Mucosa of descending colon (tissue), 3 donors: Measurements from ENCODE around the gene SPECC1. TPM values are rescaled to one million over a fixed set of nuclear protein-coding genes. Genes with fewer than 3 reads are reported as not detected.

Experiments used
- ATAC-seq: fragments of 200-7000 bp; cut with Tn5 transposase; one replicate; pipeline ENCODE4 v1.9.1; 2020; ENCODE audit warnings: mild to moderate bottlenecking, moderate library complexity
- DNase-seq, 3 donors: peaks; one replicate each; pipeline ENCODE4 v3.0.0-alpha.2; 2020
- H3K36me3 ChIP-seq: fragments of 200-600 bp; one replicate; pipeline ENCODE4 v1.8.0; 2021; ENCODE audit warnings: low read depth, mild to moderate bottlenecking
- H3K4me1 ChIP-seq: fragments of 200-600 bp; one replicate; pipeline ENCODE4 v1.8.0; 2021; ENCODE audit warnings: low read depth, mild to moderate bottlenecking
- H3K4me3 ChIP-seq: fragments of 200-600 bp; one replicate; pipeline ENCODE4 v1.8.0; 2021; ENCODE audit warnings: mild to moderate bottlenecking
- H3K9me3 ChIP-seq: fragments of 200-600 bp; one replicate; pipeline ENCODE4 v1.8.0; 2021; ENCODE audit warnings: mild to moderate bottlenecking
- intact Hi-C, 2 donors: fragments of 100-400 bp; cut with DNase I in 1 of 2; cut with micrococcal nuclease in 1 of 2; formaldehyde crosslinking; loops; one replicate each; pipeline versions ENCODE4 v1.11.0 to v1.11.1; 2022; cut with DNase I, micrococcal nuclease
- total RNA-seq, 3 donors: library from RNA; stranded (reverse); fragmentation: NEBNext Ultra II Directional in 2 of 3; extraction: Animal tissue kit (Norgen Biotek cat#: 25700) in 2 of 3; gene quantifications; one replicate each; pipeline versions ENCODE4 v1.2.1 to v1.2.4, GENCODE V29; 2021 to 2023
- TF ChIP-seq, protein P1 (sequence below): fragments of 200-600 bp; IDR thresholded peaks from one replicate; pipeline ENCODE4 v1.8.0; 2022; ENCODE audit warnings: antibody characterized with exemption, mild to moderate bottlenecking
- donor health status: DM: no; HTN: no; CAD: no; lungs with moderate emphysema.
- donor health status: DM: no; HTN: no; CAD: no.
- donor health status: DM: no; HTN: yes; CAD: no.

The SPECC1 gene
- total RNA-seq, 3 donors from 2014 or later = 36.2 to 86.3 (median 85.7) TPM

DNA sequence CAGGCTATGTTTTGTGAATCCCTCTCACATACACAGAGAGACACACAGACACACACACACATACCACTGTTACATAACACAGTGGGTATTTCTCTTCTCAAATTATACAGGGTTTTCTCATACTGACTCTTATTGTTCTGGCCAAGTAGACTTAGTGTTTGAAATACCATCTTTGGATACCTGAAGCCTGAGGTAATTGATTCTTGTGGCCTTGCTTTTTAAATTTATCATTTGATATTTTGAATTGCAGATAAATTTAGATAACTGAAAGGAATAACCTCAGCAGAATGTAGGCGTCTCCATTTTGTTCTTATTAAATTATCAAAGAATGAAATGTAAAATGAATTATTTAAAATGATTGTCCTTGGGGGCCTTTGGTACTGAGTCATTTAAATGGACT is 234.4 kb downstream of the SPECC1 start:
- DNase-seq = no peak
- H3K9me3 ChIP-seq = no peaks in the 10 kb centered on the region
- ATAC-seq = no peak
- no peaks in the 10 kb centered on the region for H3K36me3 ChIP-seq
- H3K4me3 ChIP-seq = no peak overlapping the region
- TF ChIP-seq, protein P1, sequence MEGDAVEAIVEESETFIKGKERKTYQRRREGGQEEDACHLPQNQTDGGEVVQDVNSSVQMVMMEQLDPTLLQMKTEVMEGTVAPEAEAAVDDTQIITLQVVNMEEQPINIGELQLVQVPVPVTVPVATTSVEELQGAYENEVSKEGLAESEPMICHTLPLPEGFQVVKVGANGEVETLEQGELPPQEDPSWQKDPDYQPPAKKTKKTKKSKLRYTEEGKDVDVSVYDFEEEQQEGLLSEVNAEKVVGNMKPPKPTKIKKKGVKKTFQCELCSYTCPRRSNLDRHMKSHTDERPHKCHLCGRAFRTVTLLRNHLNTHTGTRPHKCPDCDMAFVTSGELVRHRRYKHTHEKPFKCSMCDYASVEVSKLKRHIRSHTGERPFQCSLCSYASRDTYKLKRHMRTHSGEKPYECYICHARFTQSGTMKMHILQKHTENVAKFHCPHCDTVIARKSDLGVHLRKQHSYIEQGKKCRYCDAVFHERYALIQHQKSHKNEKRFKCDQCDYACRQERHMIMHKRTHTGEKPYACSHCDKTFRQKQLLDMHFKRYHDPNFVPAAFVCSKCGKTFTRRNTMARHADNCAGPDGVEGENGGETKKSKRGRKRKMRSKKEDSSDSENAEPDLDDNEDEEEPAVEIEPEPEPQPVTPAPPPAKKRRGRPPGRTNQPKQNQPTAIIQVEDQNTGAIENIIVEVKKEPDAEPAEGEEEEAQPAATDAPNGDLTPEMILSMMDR = no peak
- no peaks in the 10 kb centered on the region for H3K4me1 ChIP-seq
- intact Hi-C loops = no loop called here

GRCh38 chr17:20244671-20245070 is 235.5 kb downstream of the SPECC1 start:
- H3K9me3 ChIP-seq = no peaks in the 10 kb centered on the region
- H3K4me3 ChIP-seq = no peak overlapping the region
- intact Hi-C loops = no loop called here
- ATAC-seq = peak; percentile 56
- no peak for DNase-seq
- H3K36me3 ChIP-seq = no peaks in the 10 kb centered on the region
- TF ChIP-seq, protein P1 = no peak
- no peaks in the 10 kb centered on the region for H3K4me1 ChIP-seq

GRCh38 chr17:20246692-20247091 is 237.5 kb downstream of the SPECC1 start:
- TF ChIP-seq, protein P1 = no peak
- Histone ChIP-seq H3K4me1 (no peaks in the 10 kb centered on the region), H3K4me3 (no peak overlapping the region), H3K36me3 (no peaks in the 10 kb centered on the region), H3K9me3 (no peaks in the 10 kb centered on the region)
- ATAC-seq (no peak), DNase-seq (no peak)
- intact Hi-C loops = no loop called here

DNA sequence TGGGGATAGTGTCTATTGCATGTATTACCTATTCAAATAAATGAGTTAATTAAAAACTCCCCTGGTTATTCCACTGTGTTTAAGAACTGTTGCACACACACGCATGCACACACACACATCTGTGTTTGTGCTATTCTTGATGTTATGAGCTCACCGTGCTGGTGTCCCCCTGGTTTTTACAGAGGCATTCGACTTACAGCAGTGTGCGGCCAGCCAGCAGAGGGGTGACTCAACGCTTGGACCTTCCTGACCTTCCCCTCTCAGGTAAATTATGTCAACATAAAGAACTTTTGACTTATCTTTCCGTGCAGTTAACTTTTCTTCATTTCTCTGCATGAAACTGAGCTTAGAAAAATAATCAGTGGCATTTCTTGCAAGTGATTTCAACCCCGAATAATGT is 244.2 kb downstream of the SPECC1 start:
- H3K4me3 ChIP-seq = no peak overlapping the region
- no peaks in the 10 kb centered on the region for H3K9me3 ChIP-seq
- DNase-seq (no peak), ATAC-seq (no peak)
- no peaks in the 10 kb centered on the region for H3K36me3 ChIP-seq
- H3K4me1 ChIP-seq = no peaks in the 10 kb centered on the region
- TF ChIP-seq, protein P1 = no peak
- intact Hi-C loops = no loop called here

DNA sequence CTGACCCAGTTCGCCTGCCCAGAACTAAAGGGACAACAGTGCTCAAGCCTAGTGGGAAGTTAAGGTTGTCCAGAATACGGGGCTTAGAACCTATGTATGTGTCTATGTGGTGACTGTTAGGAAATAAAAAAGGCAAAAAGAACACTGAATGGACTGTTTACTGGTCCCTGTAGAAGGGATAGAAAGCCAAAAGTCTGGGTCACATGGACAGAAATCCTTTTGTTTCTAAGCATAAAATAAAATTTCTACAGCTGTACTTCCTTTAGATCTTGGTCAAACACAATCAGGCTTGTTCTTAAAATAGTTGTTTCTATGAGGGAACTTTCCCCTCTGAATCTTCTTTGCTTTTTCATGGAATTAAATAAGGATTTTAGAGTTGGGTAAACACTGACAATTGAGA is 245.4 kb downstream of the SPECC1 start:
- TF ChIP-seq, protein P1 = no peak
- no peaks in the 10 kb centered on the region for H3K36me3 ChIP-seq
- H3K4me3 ChIP-seq = no peak overlapping the region
- no peaks in the 10 kb centered on the region for H3K4me1 ChIP-seq
- no peak for DNase-seq
- intact Hi-C loops = no loop called here
- ATAC-seq = no peak
- H3K9me3 ChIP-seq = no peaks in the 10 kb centered on the region

GRCh38 chr17:20256144-20256543 is 247.0 kb downstream of the SPECC1 start:
- H3K4me1 ChIP-seq = no peaks in the 10 kb centered on the region
- intact Hi-C loops = no loop called here
- no peaks in the 10 kb centered on the region for H3K9me3 ChIP-seq
- H3K36me3 ChIP-seq = no peaks in the 10 kb centered on the region
- TF ChIP-seq, protein P1 = no peak
- ATAC-seq (no peak), DNase-seq (no peak)
- H3K4me3 ChIP-seq = no peak overlapping the region
